HUES6 (cell line): ENCODE results near the gene MED27.

Experiments
- H3K27ac ChIP-seq: 2 replicates; pipeline ENCODE4 v1.7.0; 2013; ENCODE audit warnings: low read depth, mild to moderate bottlenecking, low read length, inconsistent platforms
- H3K27me3 ChIP-seq: 2 replicates; pipeline ENCODE4 v1.6.1; 2013; ENCODE audit warnings: low read length; ENCODE audit not compliant: control insufficient read depth, insufficient read depth
- H3K36me3 ChIP-seq: 2 replicates; pipeline ENCODE4 v1.6.1; 2013; ENCODE audit warnings: low read length; ENCODE audit not compliant: control insufficient read depth, insufficient read depth
- H3K4me1 ChIP-seq: 2 replicates; pipeline ENCODE4 v1.6.1; 2013; ENCODE audit warnings: low read length; ENCODE audit not compliant: control insufficient read depth, insufficient read depth
- H3K4me3 ChIP-seq: 2 replicates; pipeline ENCODE4 v1.5.1; 2013; ENCODE audit warnings: low read depth, low read length
- H3K9ac ChIP-seq: one replicate; pipeline ENCODE4 v1.6.1; 2013; ENCODE audit warnings: mild to moderate bottlenecking, low read length
- H3K9me3 ChIP-seq: 2 replicates; pipeline ENCODE4 v1.6.1; 2013; ENCODE audit warnings: low read depth, low read length; ENCODE audit not compliant: control insufficient read depth, insufficient read depth

Gene MED27

GRCh38 chr9:131977109-131977838 is 102.4 kb downstream of the MED27 start:
- Histone ChIP-seq H3K9me3 (no peaks in the 10 kb centered on the region), H3K4me1 (no peaks in the 10 kb centered on the region; the same call in 1 of the 2 replicates), H3K27me3 (no peaks in the 10 kb centered on the region), H3K27ac (no peak overlapping the region), H3K36me3 (no peaks in the 10 kb centered on the region), H3K9ac (no peak overlapping the region), H3K4me3 (no peak overlapping the region)

DNA sequence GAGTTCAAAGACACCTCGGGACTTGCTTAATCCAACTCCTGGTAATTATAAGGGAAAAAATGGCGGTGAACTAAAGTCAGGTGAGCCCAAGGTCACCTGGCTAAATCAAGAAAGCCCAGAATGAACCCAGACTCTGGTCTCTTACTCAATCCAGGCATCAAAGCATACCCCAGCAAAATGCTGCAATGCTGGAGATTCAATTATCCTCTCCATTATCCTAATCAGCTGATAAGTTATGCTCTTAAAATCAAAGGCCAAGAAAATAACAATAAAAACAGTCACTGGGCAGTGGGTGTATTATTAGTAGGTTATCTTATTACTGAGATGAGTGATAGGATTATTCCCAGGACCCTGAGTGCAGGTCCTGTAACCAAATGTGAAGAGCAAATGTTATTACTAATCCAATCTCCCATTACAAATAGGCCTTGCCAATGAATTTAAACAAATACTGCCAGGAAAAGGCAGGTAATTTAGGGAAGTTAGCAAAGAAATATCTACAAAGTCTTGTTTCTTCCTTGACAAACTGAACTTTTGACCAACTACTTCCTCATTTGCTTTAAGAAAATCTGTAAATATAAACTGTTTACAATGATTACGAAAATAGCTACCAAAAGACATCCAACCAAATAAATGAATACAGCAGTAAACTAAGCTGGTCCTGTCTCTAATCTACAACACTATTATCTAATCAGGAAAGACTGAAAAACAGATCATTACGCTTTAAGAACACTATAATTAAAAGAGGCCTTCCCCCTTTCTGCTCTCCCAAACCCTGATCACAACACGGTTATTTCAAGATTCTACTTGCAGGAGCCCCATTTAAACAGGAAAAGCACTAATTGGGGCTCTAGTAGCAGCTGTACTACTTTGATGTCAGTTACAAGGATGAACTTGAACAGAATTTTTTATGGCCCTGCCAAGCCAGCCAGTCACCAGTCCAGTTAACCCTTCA is 103.2 kb downstream of the MED27 start:
- Histone ChIP-seq H3K27me3 (no peaks in the 10 kb centered on the region), H3K4me1 (no peaks in the 10 kb centered on the region; the same call in 1 of the 2 replicates), H3K9ac (no peak overlapping the region), H3K4me3 (no peak overlapping the region), H3K27ac (no peak overlapping the region), H3K9me3 (no peaks in the 10 kb centered on the region), H3K36me3 (no peaks in the 10 kb centered on the region)

- Histone ChIP-seq H3K9me3 (no peaks in the 10 kb centered on the region), H3K4me1 (no peaks in the 10 kb centered on the region; the same call in 1 of the 2 replicates), H3K27me3 (no peaks in the 10 kb centered on the region), H3K9ac (no peak overlapping the region), H3K36me3 (no peaks in the 10 kb centered on the region), H3K27ac (no peak overlapping the region), H3K4me3 (no peak overlapping the region)
These were observed 106.8 kb downstream of the MED27 start for GRCh38 chr9:131972889-131973288.

DNA sequence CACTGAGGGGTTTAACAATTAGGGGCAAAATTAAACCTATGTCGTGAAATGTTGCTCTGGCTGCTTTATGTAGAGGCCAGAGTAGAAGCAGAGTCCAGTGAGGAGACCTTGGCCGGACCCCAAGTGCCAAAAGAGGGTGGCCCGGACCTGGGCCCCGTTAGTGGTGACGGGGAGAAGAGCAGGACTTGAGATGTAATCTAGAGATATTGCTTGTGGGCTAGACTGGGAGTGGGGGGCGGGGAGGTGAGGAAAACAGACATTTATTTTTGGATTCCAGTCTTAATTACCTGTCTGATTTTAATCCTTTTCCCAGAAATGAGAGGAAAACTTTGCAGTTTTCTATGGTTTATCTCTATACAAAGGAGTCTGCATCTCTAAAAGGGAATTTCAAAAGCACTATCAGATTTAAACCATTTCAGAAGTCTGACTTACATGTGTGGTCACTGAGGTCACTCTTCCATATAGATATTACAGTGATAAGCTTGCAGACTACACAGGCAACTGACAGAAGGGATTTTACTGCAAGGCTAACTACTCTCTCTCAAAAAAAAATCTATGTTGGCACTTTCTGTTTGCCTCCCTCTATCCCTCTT is 108.1 kb downstream of the MED27 start:
- Histone ChIP-seq H3K27ac (no peak overlapping the region), H3K9me3 (no peaks in the 10 kb centered on the region), H3K4me1 (0 out of 2 replicates have a peak, but pooled peaks cover under 1% of the 10 kb centered on the region), H3K9ac (no peak overlapping the region), H3K27me3 (no peaks in the 10 kb centered on the region), H3K36me3 (no peaks in the 10 kb centered on the region), H3K4me3 (no peak overlapping the region)

DNA sequence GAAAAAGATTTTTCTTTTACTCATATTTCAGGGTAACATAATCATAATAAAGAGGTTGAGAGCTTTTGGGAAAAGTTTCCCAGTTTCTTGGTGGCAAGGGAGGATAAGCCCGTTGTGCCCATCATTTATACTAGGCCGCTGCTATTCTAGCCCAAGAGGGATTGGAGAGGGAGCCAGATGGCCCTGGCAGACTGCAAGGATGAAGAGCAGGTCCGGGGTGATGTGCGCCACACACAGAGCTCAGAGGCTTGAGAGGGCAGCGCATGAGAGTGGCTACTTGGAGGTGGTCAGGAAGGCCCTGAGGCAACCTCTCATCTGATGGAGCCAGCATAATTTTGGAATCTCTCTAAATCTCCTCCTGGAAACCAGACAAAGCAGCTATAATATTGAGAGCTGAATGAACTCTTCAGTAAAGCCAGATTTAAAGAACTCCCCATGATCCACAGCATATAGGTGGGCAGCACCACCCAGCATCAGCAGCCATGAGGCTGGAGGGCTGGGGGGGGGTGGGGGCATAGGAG is 110.1 kb downstream of the MED27 start:
- no peak overlapping the region for H3K27ac ChIP-seq
- H3K9ac ChIP-seq: no peak overlapping the region
- peaks cover 10% of the 10 kb centered on the region; the same call in 1 of the 2 replicates for H3K27me3 ChIP-seq
- no peaks in the 10 kb centered on the region for H3K36me3 ChIP-seq
- no peaks in the 10 kb centered on the region for H3K9me3 ChIP-seq
- peaks cover 11% of the 10 kb centered on the region; the same call in 1 of the 2 replicates for H3K4me1 ChIP-seq
- no peak overlapping the region for H3K4me3 ChIP-seq

GRCh38 chr9:131968632-131969031 is 111.0 kb downstream of the MED27 start:
- no peak overlapping the region for H3K9ac ChIP-seq
- peaks cover 11% of the 10 kb centered on the region; the same call in 1 of the 2 replicates for H3K4me1 ChIP-seq

DNA sequence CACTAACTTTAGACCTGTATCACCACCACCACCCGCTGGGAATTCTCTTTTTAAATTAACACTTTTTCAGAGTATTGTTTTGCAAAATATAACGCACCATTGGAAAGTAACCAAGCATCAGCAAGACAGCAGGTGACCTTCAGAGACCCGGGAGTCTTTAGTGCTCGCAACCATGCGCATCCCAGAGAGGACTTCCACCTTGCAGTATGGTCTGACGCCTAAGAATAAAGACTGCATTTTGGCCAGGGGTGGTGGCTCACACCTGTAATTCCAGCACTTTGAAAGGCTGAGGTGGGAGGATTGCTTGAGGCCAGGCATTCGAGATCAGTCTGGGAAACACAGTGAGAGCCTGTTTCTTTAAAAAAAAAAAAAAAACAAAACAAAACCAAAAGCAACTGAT is 113.8 kb downstream of the MED27 start:
- Histone ChIP-seq H3K36me3 (no peaks in the 10 kb centered on the region), H3K27me3 (peaks cover 20% of the 10 kb centered on the region; the same call in 1 of the 2 replicates), H3K27ac (no peak overlapping the region), H3K9me3 (no peaks in the 10 kb centered on the region), H3K9ac (no peak overlapping the region), H3K4me3 (no peak overlapping the region), H3K4me1 (peaks cover 15% of the 10 kb centered on the region)

More at GRCh38 chr9:131968632-131969031, 111.0 kb downstream of the MED27 start:
- H3K27me3 ChIP-seq: peaks cover 17% of the 10 kb centered on the region; the same call in 1 of the 2 replicates
- no peak overlapping the region for H3K27ac ChIP-seq
- no peak overlapping the region for H3K4me3 ChIP-seq
- H3K9me3 ChIP-seq: no peaks in the 10 kb centered on the region
- H3K36me3 ChIP-seq: no peaks in the 10 kb centered on the region

DNA sequence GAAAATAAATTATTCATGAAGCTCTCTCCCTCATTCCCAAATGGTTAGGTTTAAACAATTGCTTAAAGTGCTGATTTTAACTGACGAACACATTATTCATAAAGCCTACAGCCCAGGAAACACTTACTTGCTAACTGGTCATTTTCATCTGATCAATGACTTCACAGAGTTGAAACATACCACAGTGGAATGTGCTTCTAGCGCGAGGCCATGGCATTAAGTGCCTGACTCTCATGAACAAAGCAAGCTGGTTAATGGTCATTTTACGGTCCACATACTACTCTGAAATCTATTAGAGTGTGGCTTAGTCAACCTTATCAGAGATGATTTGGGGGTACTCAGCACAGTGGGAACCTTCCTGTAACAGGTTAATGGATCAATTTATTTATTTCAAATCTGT is 114.6 kb downstream of the MED27 start:
- H3K9me3 ChIP-seq: no peaks in the 10 kb centered on the region
- H3K36me3 ChIP-seq: no peaks in the 10 kb centered on the region
- peaks cover 20% of the 10 kb centered on the region; the same call in 1 of the 2 replicates for H3K27me3 ChIP-seq
- no peak overlapping the region for H3K27ac ChIP-seq
- H3K4me3 ChIP-seq: no peak overlapping the region
- H3K9ac ChIP-seq: no peak overlapping the region
- H3K4me1 ChIP-seq: peaks cover 15% of the 10 kb centered on the region

- H3K9me3 ChIP-seq: no peaks in the 10 kb centered on the region
- peaks cover 20% of the 10 kb centered on the region; the same call in 1 of the 2 replicates for H3K27me3 ChIP-seq
- no peak overlapping the region for H3K27ac ChIP-seq
These were observed 116.3 kb downstream of the MED27 start for GRCh38 chr9:131963072-131964030.

GRCh38 chr9:131961496-131961880 is 118.2 kb downstream of the MED27 start:
- no peak overlapping the region for H3K9ac ChIP-seq
- no peak overlapping the region for H3K27ac ChIP-seq
- H3K4me1 ChIP-seq: peaks cover 14% of the 10 kb centered on the region
- peaks cover 20% of the 10 kb centered on the region; the same call in 1 of the 2 replicates for H3K27me3 ChIP-seq
- H3K9me3 ChIP-seq: no peaks in the 10 kb centered on the region
- no peaks in the 10 kb centered on the region for H3K36me3 ChIP-seq
- H3K4me3 ChIP-seq: no peak overlapping the region

More at GRCh38 chr9:131963072-131964030, 116.3 kb downstream of the MED27 start:
- Histone ChIP-seq H3K4me1 (peaks cover 15% of the 10 kb centered on the region), H3K36me3 (no peaks in the 10 kb centered on the region), H3K9ac (no peak overlapping the region), H3K4me3 (no peak overlapping the region)
